Epithelial cell of esophagus (primary cell): Measurements from ENCODE around the gene NECTIN4.

Experiments used
- DNase-seq: peaks from one replicate; pipeline ENCODE4 v3.0.0; 2010; ENCODE audit warnings: low read depth
- H3K4me3 ChIP-seq: 2 replicates; pipeline ENCODE4 v1.5.1; 2011; ENCODE audit warnings: mild to moderate bottlenecking, low read length, control low read depth
- TF ChIP-seq, protein P1 (sequence below): IDR thresholded peaks from 2 replicates; pipeline ENCODE4 v1.5.1; 2011; ENCODE audit warnings: low read depth, mild to moderate bottlenecking, low read length, control low read depth, inconsistent platforms; ENCODE audit not compliant: insufficient read depth; ENCODE audit errors: missing control alignments

The NECTIN4 gene

DNA sequence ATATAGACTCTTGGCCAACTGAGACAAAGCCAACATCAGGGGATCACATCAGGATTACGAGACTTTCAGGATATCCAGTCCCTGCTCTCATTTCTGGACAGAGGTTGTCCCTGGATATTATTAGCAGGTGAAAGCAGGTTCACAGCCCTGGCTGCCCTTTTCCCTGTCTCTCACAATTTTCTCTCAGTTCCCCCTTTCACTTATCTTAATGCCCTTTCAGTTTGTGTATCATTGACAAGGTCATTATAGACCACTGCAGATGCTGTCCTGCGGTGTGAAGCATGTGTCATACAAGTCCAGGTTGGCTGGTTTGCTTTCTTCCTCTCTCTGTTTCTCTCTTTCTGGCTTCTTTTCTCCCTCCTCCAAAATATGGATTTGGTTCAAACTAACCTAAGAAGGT, 6.7 kb upstream of the NECTIN4 start:
- DNase-seq, result no peak
- TF ChIP-seq, protein P1, sequence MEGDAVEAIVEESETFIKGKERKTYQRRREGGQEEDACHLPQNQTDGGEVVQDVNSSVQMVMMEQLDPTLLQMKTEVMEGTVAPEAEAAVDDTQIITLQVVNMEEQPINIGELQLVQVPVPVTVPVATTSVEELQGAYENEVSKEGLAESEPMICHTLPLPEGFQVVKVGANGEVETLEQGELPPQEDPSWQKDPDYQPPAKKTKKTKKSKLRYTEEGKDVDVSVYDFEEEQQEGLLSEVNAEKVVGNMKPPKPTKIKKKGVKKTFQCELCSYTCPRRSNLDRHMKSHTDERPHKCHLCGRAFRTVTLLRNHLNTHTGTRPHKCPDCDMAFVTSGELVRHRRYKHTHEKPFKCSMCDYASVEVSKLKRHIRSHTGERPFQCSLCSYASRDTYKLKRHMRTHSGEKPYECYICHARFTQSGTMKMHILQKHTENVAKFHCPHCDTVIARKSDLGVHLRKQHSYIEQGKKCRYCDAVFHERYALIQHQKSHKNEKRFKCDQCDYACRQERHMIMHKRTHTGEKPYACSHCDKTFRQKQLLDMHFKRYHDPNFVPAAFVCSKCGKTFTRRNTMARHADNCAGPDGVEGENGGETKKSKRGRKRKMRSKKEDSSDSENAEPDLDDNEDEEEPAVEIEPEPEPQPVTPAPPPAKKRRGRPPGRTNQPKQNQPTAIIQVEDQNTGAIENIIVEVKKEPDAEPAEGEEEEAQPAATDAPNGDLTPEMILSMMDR, result no peak
- no peak overlapping the region for H3K4me3 ChIP-seq

DNA sequence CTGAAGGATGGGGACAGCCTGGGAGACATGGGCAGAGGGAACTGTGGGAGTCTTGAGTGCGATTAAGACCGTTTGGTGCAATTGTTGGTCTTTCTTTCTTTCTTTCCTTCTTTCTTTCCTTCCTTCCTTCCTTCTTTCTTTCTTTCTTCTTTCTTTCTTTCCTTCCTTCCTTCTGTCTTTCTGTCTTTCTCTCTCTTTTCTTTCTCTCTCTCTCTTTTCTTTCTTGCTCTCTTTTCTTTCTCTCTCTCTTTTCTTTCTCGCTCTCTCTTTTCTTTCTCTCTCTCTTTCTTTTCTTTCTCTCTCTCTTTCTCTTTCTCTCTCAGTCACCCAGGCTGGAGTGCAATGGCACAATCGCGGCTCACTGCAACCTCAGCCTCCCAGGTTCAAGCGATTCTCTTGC, 5.9 kb upstream of the NECTIN4 start:
- DNase-seq, result no peak
- TF ChIP-seq, protein P1, result no peak
- no peak overlapping the region for H3K4me3 ChIP-seq

DNA sequence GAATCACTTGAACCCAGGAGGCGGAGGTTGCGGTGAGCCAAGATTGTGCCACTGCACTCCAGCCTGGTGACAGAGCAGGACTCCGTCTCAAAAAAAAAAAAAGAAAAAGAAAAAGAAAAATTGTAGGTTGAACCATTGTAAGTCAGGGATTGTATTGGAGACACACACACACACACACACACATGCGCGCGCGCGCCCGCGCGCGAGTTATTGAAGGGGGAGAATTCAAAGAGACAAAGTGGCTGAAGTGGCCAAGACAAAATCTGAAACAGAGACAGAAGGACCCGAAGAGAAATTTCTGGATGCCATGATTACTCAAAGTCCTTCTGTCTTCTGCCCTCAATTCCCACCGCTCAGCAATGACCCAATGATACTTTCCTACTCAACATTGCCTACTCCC, 5.1 kb upstream of the NECTIN4 start:
- TF ChIP-seq, protein P1, result no peak
- no peak overlapping the region for H3K4me3 ChIP-seq
- DNase-seq, result no peak

DNA sequence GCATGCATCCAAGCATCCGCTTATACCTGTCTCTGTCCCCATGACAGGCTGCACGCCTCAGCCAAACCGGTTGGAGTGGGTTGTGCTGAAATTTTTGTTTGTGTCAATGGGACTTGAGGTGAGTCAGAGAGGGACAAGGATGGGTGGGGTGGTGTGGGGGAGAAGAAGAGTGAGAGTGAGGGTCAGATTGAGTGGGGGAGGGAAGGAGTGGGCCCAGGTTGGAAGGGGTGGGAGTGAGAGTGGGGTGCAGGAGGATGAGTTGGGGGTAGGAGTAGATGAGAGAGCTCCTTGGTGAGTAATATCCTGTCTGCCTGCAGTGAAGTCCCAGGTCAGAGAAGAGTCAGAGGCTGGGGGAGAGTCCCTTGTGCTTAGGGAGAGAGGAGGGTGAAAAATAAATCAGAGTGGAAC, 3.3 kb upstream of the NECTIN4 start:
- H3K4me3 ChIP-seq, result no peak overlapping the region
- peak; percentile 87 for DNase-seq
- TF ChIP-seq, protein P1, result no peak

DNA sequence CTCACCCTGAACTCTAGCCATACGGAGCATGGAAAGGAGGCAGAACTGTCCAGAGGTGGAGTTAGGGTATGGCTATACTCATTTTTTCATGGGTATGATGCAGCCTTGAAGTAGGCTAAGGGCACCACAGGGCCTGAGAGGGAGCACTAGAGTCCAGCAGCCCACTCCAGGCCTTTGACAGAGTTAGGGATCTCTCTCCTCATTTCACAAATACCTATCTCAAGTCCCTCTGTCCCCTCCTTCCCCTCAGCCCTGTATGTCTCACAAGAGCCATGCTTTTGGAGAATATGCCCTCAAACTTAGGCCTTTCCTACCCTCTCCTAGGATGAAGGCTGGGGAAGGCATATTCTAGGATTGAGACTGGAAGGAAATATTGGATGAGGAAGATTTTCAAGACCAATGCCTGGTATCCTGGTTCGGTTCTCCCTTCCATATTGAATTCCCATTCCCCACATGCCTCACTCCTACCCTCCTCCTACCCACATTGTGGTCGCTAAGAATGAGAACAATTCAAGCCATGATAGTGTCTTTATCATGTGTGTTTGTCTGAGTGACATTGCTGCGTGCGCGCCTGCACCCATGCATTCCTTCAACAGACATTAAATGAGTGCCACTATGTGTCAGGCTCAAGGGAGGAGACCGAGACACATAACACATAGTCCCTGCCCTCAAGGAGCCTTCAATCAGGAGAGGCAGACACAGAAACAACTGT, 2.6 kb upstream of the NECTIN4 start:
- no peak for DNase-seq
- TF ChIP-seq, protein P1, result no peak
- no peak overlapping the region for H3K4me3 ChIP-seq

DNA sequence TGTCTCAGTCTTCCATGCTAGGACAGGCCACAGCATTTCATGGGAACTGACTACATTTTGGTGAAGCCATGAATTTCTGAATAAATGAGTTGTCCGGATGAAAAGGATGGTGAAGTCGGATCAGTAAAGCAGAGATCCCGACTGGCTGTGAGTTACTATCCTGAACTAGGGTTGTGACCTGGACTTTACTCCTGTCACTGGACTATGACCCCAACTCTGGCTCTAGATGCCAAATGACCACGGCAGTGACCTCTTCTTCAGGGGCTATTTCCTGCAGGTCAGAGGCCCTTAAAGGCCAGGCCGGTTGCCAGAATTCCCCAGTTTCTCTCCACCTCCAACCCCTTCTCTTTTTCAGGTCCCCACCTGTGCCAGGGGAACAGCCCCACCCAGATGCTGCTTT, 1.7 kb upstream of the NECTIN4 start:
- no peak for DNase-seq
- H3K4me3 ChIP-seq, result no peak overlapping the region
- TF ChIP-seq, protein P1, result no peak

DNA sequence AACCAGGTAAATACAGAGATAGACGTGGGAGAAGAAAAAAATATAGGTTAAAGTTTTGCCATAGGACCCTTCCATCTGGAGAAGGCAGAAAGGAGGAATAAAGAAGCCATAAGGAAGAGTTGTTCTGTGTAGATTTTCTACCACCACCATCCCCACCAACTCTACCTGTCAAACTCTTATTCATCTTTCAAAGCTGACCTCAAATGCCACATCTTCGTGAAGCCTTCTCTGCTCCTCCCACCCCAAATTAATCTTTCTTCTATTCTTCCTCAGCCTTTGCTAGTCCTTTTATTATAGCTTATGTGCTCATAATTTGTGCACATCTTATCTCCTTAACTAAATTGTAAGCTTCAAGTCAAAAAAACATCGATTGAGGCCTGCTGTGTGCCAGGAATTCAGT, 1.3 kb upstream of the NECTIN4 start:
- DNase-seq, result no peak
- no peak overlapping the region for H3K4me3 ChIP-seq
- TF ChIP-seq, protein P1, result no peak
